Heart left ventricle (tissue), 13 donors: ENCODE measurements around the gene DEPDC5.

Source experiments
- POLR2A ChIP-seq, 2 donors: fragments of 450-650 bp; IDR thresholded peaks; one replicate each; pipeline ENCODE4 v1.6.1; 2017; ENCODE audit warnings: antibody characterized with exemption in 2 of 2, mild to moderate bottlenecking in 2 of 2, moderate library complexity in 2 of 2
- TF ChIP-seq, protein P1 (sequence below), 12 donors: fragments of 200-600 bp; sonication (generic) in 4 of 12; IDR thresholded peaks; one replicate each; pipeline versions ENCODE4 v1.5.0 to v1.8.0; 2018 to 2022; ENCODE audit warnings: antibody characterized with exemption in 12 of 12, mild to moderate bottlenecking in 5 of 12
- donor health status: ischemic (EF 13 %, LVEDD 7.1; RV severe dilation, severe dysfunction).
- donor health status: DM: no; HTN: yes; CAD: no.
- donor health status: DM: no; HTN: no; CAD: no.
- donor health status: ischemic (EF 25% LVEDD 6.9; RV normal size, moderate dysfunction).
- donor health status: ischemic (EF 25% LVEDD 5.7; RV mildly dilated, moderate dysfunction).
- donor health status: ischemic (EF 35%, LVEDD 5.7; RV mildly dilated, moderate dysfunction).
- donor health status: nonischemic (EF 11% LVEDD 7.7; RV severe dilation, severe dysfunction).
- donor health status: DM: yes; HTN: yes; CAD: no.
- donor health status: PGD.
- donor health status: ischemic (EF 29% LVEDD 5.4; RV normal size, mild dysfunction).
- donor health status: nonischemic (EF 23%, LVEDD 6.1; RV moderate dilation, normal function).

GRCh38 chr22:31871480-31871879, 117.7 kb downstream of the DEPDC5 start:
- no peak for TF ChIP-seq POLR2A (IDR thresholded peaks at IDR 0.05)
- TF ChIP-seq, protein P1, sequence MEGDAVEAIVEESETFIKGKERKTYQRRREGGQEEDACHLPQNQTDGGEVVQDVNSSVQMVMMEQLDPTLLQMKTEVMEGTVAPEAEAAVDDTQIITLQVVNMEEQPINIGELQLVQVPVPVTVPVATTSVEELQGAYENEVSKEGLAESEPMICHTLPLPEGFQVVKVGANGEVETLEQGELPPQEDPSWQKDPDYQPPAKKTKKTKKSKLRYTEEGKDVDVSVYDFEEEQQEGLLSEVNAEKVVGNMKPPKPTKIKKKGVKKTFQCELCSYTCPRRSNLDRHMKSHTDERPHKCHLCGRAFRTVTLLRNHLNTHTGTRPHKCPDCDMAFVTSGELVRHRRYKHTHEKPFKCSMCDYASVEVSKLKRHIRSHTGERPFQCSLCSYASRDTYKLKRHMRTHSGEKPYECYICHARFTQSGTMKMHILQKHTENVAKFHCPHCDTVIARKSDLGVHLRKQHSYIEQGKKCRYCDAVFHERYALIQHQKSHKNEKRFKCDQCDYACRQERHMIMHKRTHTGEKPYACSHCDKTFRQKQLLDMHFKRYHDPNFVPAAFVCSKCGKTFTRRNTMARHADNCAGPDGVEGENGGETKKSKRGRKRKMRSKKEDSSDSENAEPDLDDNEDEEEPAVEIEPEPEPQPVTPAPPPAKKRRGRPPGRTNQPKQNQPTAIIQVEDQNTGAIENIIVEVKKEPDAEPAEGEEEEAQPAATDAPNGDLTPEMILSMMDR (IDR thresholded peaks at IDR 0.05), result no peak
